HepG2 (cell line): Measurements from ENCODE around the gene TAF3. TPM values are rescaled to one million over a fixed set of nuclear protein-coding genes. Genes with fewer than 3 reads are reported as not detected.
A peak's percentile ranks its signal among the peaks of the same experiment; 100 is the strongest.

Experiments
- ATAC-seq: fragments of 200-7000 bp; cut with Tn5 transposase; 3 replicates; pipeline ENCODE4 v1.9.1; 2020; ENCODE audit warnings: mild to moderate bottlenecking, moderate library complexity
- BruUV-seq: library from RNA; stranded (reverse); fragments of 400-500 nt; replicated peaks from 2 replicates; lab custom pipeline; 2021; lab: Mats Ljungman, UMichigan
- CTCF ChIA-PET: fragments of 300-600 bp; formaldehyde crosslinking; extraction: SDS; loops from one replicate; lab custom pipeline; 2021; ENCODE audit warnings: low total read pairs, inconsistent platforms, low intra/inter-chr PET ratio; lab: Yijun Ruan, JAX
- POLR2A ChIA-PET: fragments of 350-600 bp; sonication (Branson Sonifier 250); formaldehyde crosslinking; loops from one replicate; lab custom pipeline; 2020; ENCODE audit warnings: antibody characterized with exemption, inconsistent platforms; lab: Yijun Ruan, JAX
- DNase-seq: peaks from one replicate; pipeline ENCODE4 v3.0.0-alpha.2; 2015; ENCODE audit warnings: low spot score
- FAIRE-seq: peaks from 3 replicates; lab custom pipeline; 2011; peaks lifted over from hg19 to GRCh38; lab: Jason Lieb, UNC
- H2AFZ ChIP-seq: one replicate; pipeline ENCODE4 v1.6.1; 2011; ENCODE audit warnings: low read length, inconsistent platforms
- H3K27ac ChIP-seq: fragments of 300-600 bp; 3 replicates; pipeline ENCODE4 v1.8.0; 2011; ENCODE audit warnings: mixed run types, mild to moderate bottlenecking, mixed read lengths, low read length, inconsistent platforms; ENCODE audit not compliant: insufficient read depth; ENCODE audit errors: extremely low read length
- H3K27me3 ChIP-seq, 2 experiments: fragments of 200-600 bp in 1 of 2; 2 replicates in 1 of 2; 3 replicates in 1 of 2; pipeline versions ENCODE4 v1.6.0 to v1.8.0; 2011; ENCODE audit warnings: low read length in 2 of 2, mild to moderate bottlenecking in 2 of 2, moderate library complexity in 2 of 2, inconsistent platforms in 1 of 2; ENCODE audit not compliant: insufficient read depth in 2 of 2, control insufficient read depth in 1 of 2
- H3K36me3 ChIP-seq, 2 experiments: fragments of 200-600 bp in 1 of 2; replicated peaks in 1 of 2; 2 replicates in 1 of 2; 3 replicates in 1 of 2; pipeline versions ENCODE4 v1.5.1 to v1.8.0; 2011; ENCODE audit warnings: low read length in 2 of 2, inconsistent platforms in 1 of 2; ENCODE audit not compliant: insufficient read depth in 2 of 2, control insufficient read depth in 1 of 2
- H3K4me1 ChIP-seq: 2 replicates; pipeline ENCODE4 v1.5.1; 2012; ENCODE audit warnings: low read length, inconsistent platforms; ENCODE audit not compliant: insufficient read depth
- H3K4me2 ChIP-seq: 2 replicates; pipeline ENCODE4 v1.6.0; 2011; ENCODE audit warnings: low read depth, low read length, inconsistent platforms
- H3K4me3 ChIP-seq, 3 experiments: fragments of 200-600 bp in 1 of 3; sonication (generic), shearing (Covaris generic) in 1 of 3; replicated peaks in 1 of 3; 2 replicates each; pipeline ENCODE4 v1.5.1; 2011 to 2016; ENCODE audit warnings: low read length in 3 of 3, inconsistent platforms in 2 of 3, low read depth in 2 of 3, mild to moderate bottlenecking in 2 of 3, control low read depth in 1 of 3, mixed read lengths in 1 of 3; ENCODE audit not compliant: insufficient read depth in 1 of 3
- H3K79me2 ChIP-seq: one replicate; pipeline ENCODE4 v1.6.1; 2011; ENCODE audit warnings: low read length, inconsistent platforms; ENCODE audit not compliant: insufficient read depth
- H3K9ac ChIP-seq: 2 replicates; pipeline ENCODE4 v1.6.0; 2011; ENCODE audit warnings: mild to moderate bottlenecking, low read depth, low read length, inconsistent platforms; ENCODE audit not compliant: insufficient read depth
- H3K9me3 ChIP-seq: 2 replicates; pipeline ENCODE4 v1.5.1; 2012; ENCODE audit warnings: mild to moderate bottlenecking, low read length
- H4K20me1 ChIP-seq: 2 replicates; pipeline ENCODE4 v1.6.0; 2011; ENCODE audit warnings: inconsistent platforms, mild to moderate bottlenecking, low read length, moderate library complexity; ENCODE audit not compliant: insufficient read depth
- CBX2 ChIP-seq, 2 experiments: fragments of 200-600 bp in 1 of 2; sonication (generic); formaldehyde crosslinking in 1 of 2; IDR thresholded peaks; 2 replicates each; pipeline versions ENCODE4 v1.7.0 to v1.8.1; 2018 to 2022; ENCODE audit warnings: low read depth in 2 of 2, low read length in 1 of 2, mild to moderate bottlenecking in 1 of 2, missing genetic modification reagents in 1 of 2
- EZH2 ChIP-seq: conservative IDR thresholded peaks from 2 replicates; pipeline ENCODE4 v1.6.1; 2012; ENCODE audit warnings: mild to moderate bottlenecking, low read depth, low read length, moderate library complexity
- MTF2 ChIP-seq: sonication (generic); formaldehyde crosslinking; IDR thresholded peaks from 2 replicates; pipeline ENCODE4 v1.5.0; 2020; ENCODE audit warnings: missing genetic modification reagents, borderline replicate concordance
- SATB2 ChIP-seq: sonication (generic); formaldehyde crosslinking; IDR thresholded peaks from 2 replicates; pipeline ENCODE4 v1.5.0; 2020; ENCODE audit warnings: missing genetic modification reagents
- ZNF414 ChIP-seq: sonication (generic); formaldehyde crosslinking; IDR thresholded peaks from 2 replicates; pipeline ENCODE4 v1.5.0; 2020; ENCODE audit warnings: missing genetic modification reagents
- ZNF446 ChIP-seq: sonication (generic); formaldehyde crosslinking; IDR thresholded peaks from 2 replicates; pipeline ENCODE4 v1.5.0; 2020; ENCODE audit warnings: mild to moderate bottlenecking, missing genetic modification reagents
- ZNF563 ChIP-seq: sonication (generic); formaldehyde crosslinking; IDR thresholded peaks from 2 replicates; pipeline ENCODE4 v1.8.0; 2022; ENCODE audit warnings: mild to moderate bottlenecking, moderate library complexity, missing genetic modification reagents
- ZNF574 ChIP-seq: sonication (generic); formaldehyde crosslinking; IDR thresholded peaks from 2 replicates; pipeline ENCODE4 v1.4.0; 2020; ENCODE audit warnings: missing genetic modification reagents
- ZNF709 ChIP-seq: sonication (generic); formaldehyde crosslinking; IDR thresholded peaks from 2 replicates; pipeline ENCODE4 v1.5.0; 2020; ENCODE audit warnings: mild to moderate bottlenecking, missing genetic modification reagents
- ZNF770 ChIP-seq: sonication (generic); formaldehyde crosslinking; IDR thresholded peaks from 2 replicates; pipeline ENCODE4 v1.5.0; 2020; ENCODE audit warnings: mild to moderate bottlenecking, missing genetic modification reagents
- ZNF777 ChIP-seq: sonication (generic); formaldehyde crosslinking; IDR thresholded peaks from 2 replicates; pipeline ENCODE4 v1.4.0; 2020; ENCODE audit warnings: missing genetic modification reagents
- ZZZ3 ChIP-seq: sonication (generic); formaldehyde crosslinking; IDR thresholded peaks from 2 replicates; pipeline ENCODE4 v1.4.0; 2020; ENCODE audit warnings: missing genetic modification reagents, mild to moderate bottlenecking, borderline replicate concordance
- WGBS: methylation state at CpG from one replicate; pipeline ENCODE4 v1.1.6; 2017; ENCODE audit warnings: low lambda C conversion rate; 5-methylcytosine and 5-hydroxymethylcytosine counted together
- in situ Hi-C: cut with HindIII; loops from 2 replicates; pipeline ENCODE4 v1.10.0; 2017; ENCODE audit warnings: low pct_unique_long_range_greater_than_20kb; ENCODE audit not compliant: extremely low pct_ligation_motif_present
- intact Hi-C: fragments of 100-400 bp; cut with micrococcal nuclease; formaldehyde crosslinking; loops from one replicate; pipeline ENCODE4 v1.10.0; 2022; ENCODE audit not compliant: unreplicated experiment
- polyA plus RNA-seq, 8 experiments: library from polyadenylated mRNA; depleted of rRNA in 3 of 8; stranded (reverse) in 7 of 8; unstranded in 1 of 8; fragments of >200 nt; fragmentation: Illumina TruSeq in 4 of 8; extraction: Trizol in 4 of 8; gene quantifications; 2 replicates each; pipeline versions ENCODE4 v1.2.1 to v1.2.3, GENCODE V29; 2011 to 2016; ENCODE audit warnings: low read depth in 4 of 8, missing spikeins in 1 of 8, mixed read lengths in 1 of 8; ENCODE audit not compliant: insufficient read depth in 1 of 8
- total RNA-seq, 5 experiments: library from RNA; depleted of rRNA; stranded (reverse); fragments of >200 nt; fragmentation: Illumina TruSeq; extraction: Trizol; gene quantifications; 2 replicates each; pipeline ENCODE4 v1.2.3, GENCODE V29; 2016; ENCODE audit warnings: low read depth in 1 of 5
- TF ChIP-seq, protein P1 (sequence below): sonication (generic); formaldehyde crosslinking; IDR thresholded peaks from 2 replicates; pipeline ENCODE4 v1.4.0; 2020; ENCODE audit warnings: low read depth, missing genetic modification reagents

The TAF3 gene
- total and polyA plus RNA-seq, 2 of the 13 experiments (the other 11 are each of a cell fraction or from before 2014, with no cell fraction given) = 1.7 to 2.9 TPM

DNA sequence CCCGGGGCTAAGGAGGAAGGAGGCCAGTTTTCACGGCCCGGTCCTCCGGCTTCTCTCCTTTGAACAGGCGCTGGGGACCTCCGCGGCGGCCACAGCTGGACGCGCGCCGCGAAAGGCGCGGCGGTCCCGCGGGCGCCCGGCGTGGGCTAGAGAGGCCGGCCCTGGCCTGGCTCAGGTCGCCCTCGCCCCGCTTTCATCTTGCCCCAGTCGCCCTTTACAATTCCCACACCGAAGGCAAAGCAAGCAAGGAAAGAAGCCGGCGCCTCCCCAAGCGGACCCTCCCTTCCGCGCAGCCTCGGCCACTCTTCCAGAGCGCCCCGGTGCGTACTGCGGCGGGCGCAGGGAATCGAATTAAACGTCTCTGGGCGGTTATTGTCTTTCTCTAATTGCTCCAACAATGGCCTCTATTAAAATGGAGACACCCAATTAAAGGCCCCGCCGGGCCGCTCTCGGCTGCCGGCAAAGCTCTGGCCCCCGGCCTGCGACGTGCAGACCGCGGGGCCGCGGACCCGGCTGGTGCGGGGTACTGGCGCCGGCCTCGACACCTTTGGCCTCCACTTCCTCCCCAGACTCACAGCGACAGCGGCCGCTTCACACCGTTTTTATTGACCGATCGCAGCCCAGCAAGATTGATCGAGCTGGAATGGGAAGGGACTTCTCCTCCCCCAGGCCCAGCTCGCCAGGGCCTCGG, 231.7 kb downstream of the TAF3 start:
- no TSS peak for BruUV-seq
- Histone ChIP-seq H3K27ac (peak overlapping the region; percentile 5), H3K4me1 (peaks cover 23% of the 10 kb centered on the region), H3K27me3 (peaks cover 24 to 81% of the 10 kb centered on the region in 2 experiments), H3K79me2 (no peaks in the 10 kb centered on the region), H3K9me3 (no peaks in the 10 kb centered on the region), H3K36me3 (no peaks in the 10 kb centered on the region), H3K4me2 (peak overlapping the region; percentile 73), H3K9ac (no peak overlapping the region), H2AFZ (no peak overlapping the region), H3K4me3 (peak overlapping the region; percentile 53 to 63 (median 57)), H4K20me1 (peaks cover 35% of the 10 kb centered on the region; the same call in 1 of the 2 replicates)
- ChIA-PET CTCF (no interaction called here), POLR2A (no interaction called here)
- DNase-seq = no peak
- in situ Hi-C loops = no loop called here
- intact Hi-C loops = no loop called here
- 6% methylated on average over 9 of the region's 68 CpGs for WGBS
- FAIRE-seq = no peak
- peak; percentile 28 for ATAC-seq
- 0 out of 2 replicates have a peak, but pooled peaks have one; percentile 39 for TF ChIP-seq ZNF770 (CRISPR knock-in tag)
- TF ChIP-seq ZNF777 = peak; percentile 69
- TF ChIP-seq ZNF574 (CRISPR knock-in tag) = 0 out of 2 replicates have a peak, but pooled peaks have one; percentile 11
- TF ChIP-seq CBX2 (IDR thresholded peaks at IDR 0.05; ENCODE audit: low read depth, low read length) = peak; percentile 43; the same call in 1 of the 2 replicates
- TF ChIP-seq CBX2 (CRISPR knock-in tag; IDR thresholded peaks at IDR 0.05; ENCODE audit: low read depth) = no peak
- peak; percentile 83; the same call in 1 of the 2 replicates for TF ChIP-seq EZH2
- TF ChIP-seq ZNF446 (CRISPR knock-in tag) = 0 out of 2 replicates have a peak, but pooled peaks have one; percentile 15
- no peak for TF ChIP-seq ZZZ3 (CRISPR knock-in tag)
- TF ChIP-seq MTF2 (CRISPR knock-in tag) = 0 out of 2 replicates have a peak, but pooled peaks have one; percentile 17
- TF ChIP-seq ZNF414 (CRISPR knock-in tag) = 0 out of 2 replicates have a peak, but pooled peaks have one; percentile 14
- no peak for TF ChIP-seq SATB2 (CRISPR knock-in tag)
- peak; percentile 34; the same call in 1 of the 2 replicates for TF ChIP-seq ZNF709 (CRISPR knock-in tag)
- TF ChIP-seq ZNF563 = 0 out of 2 replicates have a peak, but pooled peaks have one; percentile 1
- TF ChIP-seq, protein P1, sequence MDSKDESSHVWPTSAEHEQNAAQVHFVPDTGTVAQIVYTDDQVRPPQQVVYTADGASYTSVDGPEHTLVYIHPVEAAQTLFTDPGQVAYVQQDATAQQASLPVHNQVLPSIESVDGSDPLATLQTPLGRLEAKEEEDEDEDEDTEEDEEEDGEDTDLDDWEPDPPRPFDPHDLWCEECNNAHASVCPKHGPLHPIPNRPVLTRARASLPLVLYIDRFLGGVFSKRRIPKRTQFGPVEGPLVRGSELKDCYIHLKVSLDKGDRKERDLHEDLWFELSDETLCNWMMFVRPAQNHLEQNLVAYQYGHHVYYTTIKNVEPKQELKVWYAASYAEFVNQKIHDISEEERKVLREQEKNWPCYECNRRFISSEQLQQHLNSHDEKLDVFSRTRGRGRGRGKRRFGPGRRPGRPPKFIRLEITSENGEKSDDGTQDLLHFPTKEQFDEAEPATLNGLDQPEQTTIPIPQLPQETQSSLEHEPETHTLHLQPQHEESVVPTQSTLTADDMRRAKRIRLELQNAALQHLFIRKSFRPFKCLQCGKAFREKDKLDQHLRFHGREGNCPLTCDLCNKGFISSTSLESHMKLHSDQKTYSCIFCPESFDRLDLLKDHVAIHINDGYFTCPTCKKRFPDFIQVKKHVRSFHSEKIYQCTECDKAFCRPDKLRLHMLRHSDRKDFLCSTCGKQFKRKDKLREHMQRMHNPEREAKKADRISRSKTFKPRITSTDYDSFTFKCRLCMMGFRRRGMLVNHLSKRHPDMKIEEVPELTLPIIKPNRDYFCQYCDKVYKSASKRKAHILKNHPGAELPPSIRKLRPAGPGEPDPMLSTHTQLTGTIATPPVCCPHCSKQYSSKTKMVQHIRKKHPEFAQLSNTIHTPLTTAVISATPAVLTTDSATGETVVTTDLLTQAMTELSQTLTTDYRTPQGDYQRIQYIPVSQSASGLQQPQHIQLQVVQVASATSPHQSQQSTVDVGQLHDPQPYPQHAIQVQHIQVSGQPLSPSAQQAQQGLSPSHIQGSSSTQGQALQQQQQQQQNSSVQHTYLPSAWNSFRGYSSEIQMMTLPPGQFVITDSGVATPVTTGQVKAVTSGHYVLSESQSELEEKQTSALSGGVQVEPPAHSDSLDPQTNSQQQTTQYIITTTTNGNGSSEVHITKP = no peak
